CD14-positive monocyte (primary cell): ENCODE data around the gene POLR2C. TPM values are rescaled to one million over a fixed set of nuclear protein-coding genes. Genes with fewer than 3 reads are reported as not detected.
A peak's percentile ranks its signal among the peaks of the same experiment; 100 is the strongest.

ENCODE experiments used
- DNase-seq, 3 donors: peaks; one replicate each; pipeline ENCODE4 v3.0.0-alpha.2; 2011 to 2022
- H2AFZ ChIP-seq: 2 replicates; pipeline ENCODE4 v1.6.0; 2012; ENCODE audit warnings: mild to moderate bottlenecking, low read depth, low read length, inconsistent platforms; ENCODE audit not compliant: insufficient read depth, poor library complexity, severe bottlenecking
- H3K27ac ChIP-seq, 2 donors: 1 replicate in 1 of 2; 2 replicates in 1 of 2; pipeline ENCODE4 v1.5.1; 2012 to 2013; ENCODE audit warnings: low read length in 2 of 2, control low read depth in 1 of 2, inconsistent platforms in 1 of 2, low read depth in 1 of 2, mild to moderate bottlenecking in 1 of 2
- H3K27me3 ChIP-seq, 2 donors: one replicate each; pipeline versions ENCODE4 v1.6.0 to v1.6.1; 2011 to 2013; ENCODE audit warnings: low read length in 2 of 2; ENCODE audit not compliant: control insufficient read depth in 2 of 2, insufficient read depth in 2 of 2
- H3K36me3 ChIP-seq, 2 donors: replicated peaks in 1 of 2; 1 replicate in 1 of 2; 2 replicates in 1 of 2; pipeline versions ENCODE4 v1.5.1 to v1.6.1; 2012 to 2013; ENCODE audit warnings: low read length in 2 of 2, control low read depth in 1 of 2, inconsistent platforms in 1 of 2, mild to moderate bottlenecking in 1 of 2; ENCODE audit not compliant: insufficient read depth in 2 of 2, control insufficient read depth in 1 of 2
- H3K4me1 ChIP-seq, 2 donors: 1 replicate in 1 of 2; 2 replicates in 1 of 2; pipeline versions ENCODE4 v1.5.1 to v1.6.1; 2012 to 2013; ENCODE audit warnings: low read length in 2 of 2, control low read depth in 1 of 2, inconsistent platforms in 1 of 2, mild to moderate bottlenecking in 1 of 2, moderate library complexity in 1 of 2; ENCODE audit not compliant: insufficient read depth in 2 of 2, control insufficient read depth in 1 of 2
- H3K4me2 ChIP-seq: replicated peaks from 2 replicates; pipeline ENCODE3; 2012; ENCODE audit warnings: low read length, moderate library complexity, mild to moderate bottlenecking; ENCODE audit not compliant: poor library complexity, severe bottlenecking; ENCODE audit errors: extremely low read depth
- H3K4me3 ChIP-seq, 3 experiments: fragments of 200-600 bp in 1 of 3; sonication (generic) in 1 of 3; replicated peaks in 1 of 3; 1 replicate in 2 of 3; 2 replicates in 1 of 3; pipeline ENCODE4 v1.5.1; 2011 to 2013; ENCODE audit warnings: low read length in 3 of 3, mild to moderate bottlenecking in 3 of 3, control low read depth in 2 of 3, low read depth in 2 of 3, inconsistent platforms in 1 of 3, moderate library complexity in 1 of 3
- H3K79me2 ChIP-seq: 2 replicates; pipeline ENCODE4 v1.6.0; 2012; ENCODE audit warnings: mild to moderate bottlenecking, control low read depth, inconsistent platforms, low read length, moderate library complexity; ENCODE audit not compliant: insufficient read depth
- H3K9ac ChIP-seq: 2 replicates; pipeline ENCODE4 v1.6.0; 2017; ENCODE audit warnings: low read length, mild to moderate bottlenecking; ENCODE audit not compliant: insufficient read depth, poor library complexity, severe bottlenecking
- H3K9me3 ChIP-seq, 2 donors: replicated peaks in 1 of 2; 1 replicate in 1 of 2; 2 replicates in 1 of 2; pipeline versions ENCODE4 v1.5.1 to v1.6.1; 2012 to 2013; ENCODE audit warnings: low read length in 2 of 2, control low read depth in 1 of 2; ENCODE audit not compliant: control insufficient read depth in 1 of 2, insufficient read depth in 1 of 2
- H4K20me1 ChIP-seq: 2 replicates; pipeline ENCODE4 v1.6.0; 2012; ENCODE audit warnings: mild to moderate bottlenecking, low read length, control low read depth, moderate library complexity; ENCODE audit not compliant: insufficient read depth
- H3K27ac Mint-ChIP-seq, 7 donors: one replicate each; pipeline ENCODE4 v1.8.0; 2020; ENCODE audit warnings: mild to moderate bottlenecking in 7 of 7, mixed read lengths in 7 of 7, moderate library complexity in 6 of 7, inconsistent platforms in 2 of 7
- H3K27me3 Mint-ChIP-seq, 3 donors: one replicate each; pipeline ENCODE4 v1.8.0; 2021 to 2022; ENCODE audit warnings: low read depth in 3 of 3, mild to moderate bottlenecking in 3 of 3, mixed read lengths in 3 of 3, moderate library complexity in 3 of 3, inconsistent platforms in 1 of 3
- H3K36me3 Mint-ChIP-seq, 2 donors: one replicate each; pipeline ENCODE4 v1.8.0; 2020; ENCODE audit warnings: mixed read lengths in 2 of 2, inconsistent platforms in 1 of 2, mild to moderate bottlenecking in 1 of 2
- H3K4me1 Mint-ChIP-seq: one replicate; pipeline ENCODE4 v1.8.0; 2020; ENCODE audit warnings: mild to moderate bottlenecking, mixed read lengths
- H3K4me3 Mint-ChIP-seq, 2 donors: one replicate each; pipeline ENCODE4 v1.8.0; 2020; ENCODE audit warnings: mild to moderate bottlenecking in 2 of 2, mixed read lengths in 2 of 2, moderate library complexity in 1 of 2
- H3K9me3 Mint-ChIP-seq, 7 donors: one replicate each; pipeline ENCODE4 v1.8.0; 2020 to 2022; ENCODE audit warnings: mixed read lengths in 7 of 7, mild to moderate bottlenecking in 6 of 7, moderate library complexity in 6 of 7, inconsistent platforms in 2 of 7
- CTCF ChIP-seq: fragments of 200-600 bp; IDR thresholded peaks from one replicate; pipeline ENCODE4 v1.8.0; 2022; ENCODE audit warnings: antibody characterized with exemption, mild to moderate bottlenecking
- WGBS: methylation state at CpG from one replicate; pipeline ENCODE4 v1.1.5; 2013; ENCODE audit warnings: missing lambda C conversion rate; ENCODE audit not compliant: insufficient coverage; 5-methylcytosine and 5-hydroxymethylcytosine counted together
- intact Hi-C, 2 donors: fragments of 100-400 bp; cut with micrococcal nuclease; formaldehyde crosslinking; loops; one replicate each; pipeline versions ENCODE4 v1.15.0 to v1.15.1; 2023
- polyA plus RNA-seq, 3 donors: library from polyadenylated mRNA; depleted of rRNA in 1 of 3; unstranded in 2 of 3; stranded (reverse) in 1 of 3; fragments of 300-500 nt in 2 of 3; fragments of >200 nt in 1 of 3; fragmentation: Illumina TruSeq in 2 of 3; gene quantifications; 1 replicate in 2 of 3; 2 replicates in 1 of 3; pipeline ENCODE4 v1.2.3, GENCODE V29; 2012 to 2021

Gene POLR2C
- polyA plus RNA-seq, 3 donors = 22.6 to 51.3 (median 24.4) TPM

GRCh38 chr16:57479205-57479975, 16.9 kb downstream of the POLR2C start:
- intact Hi-C loops = no loop called here
- no peak overlapping the region for H3K27ac ChIP-seq
- Mint-ChIP-seq H3K36me3 (peaks cover 0 to 1% of the 10 kb centered on the region in 2 donors), H3K27ac (no peak overlapping the region), H3K4me1 (peaks cover 19% of the 10 kb centered on the region), H3K4me3 (peak overlapping the region in 1 of 2 donors; percentile 79), H3K9me3 (peaks cover 0 to 3% (median 2%) of the 10 kb centered on the region in 7 donors), H3K27me3 (peaks cover 18 to 42% (median 29%) of the 10 kb centered on the region in 3 donors)
- no peaks in the 10 kb centered on the region for H3K36me3 ChIP-seq
- no peaks in the 10 kb centered on the region for H3K79me2 ChIP-seq
- no peaks in the 10 kb centered on the region for H4K20me1 ChIP-seq
- H3K4me1 ChIP-seq = peaks cover 19 to 26% of the 10 kb centered on the region in 2 donors
- H3K4me3 ChIP-seq = no peak overlapping the region
- H3K9me3 ChIP-seq = no peaks in the 10 kb centered on the region
- WGBS = 28% methylated on average over 25 of the region's 36 CpGs
- TF ChIP-seq CTCF = no peak
- no peak overlapping the region for H3K9ac ChIP-seq
- H3K4me2 ChIP-seq = peak overlapping the region; percentile 25
- peaks cover 0 to 13% of the 10 kb centered on the region in 2 donors for H3K27me3 ChIP-seq
- H2AFZ ChIP-seq = peak overlapping the region; percentile 3
- no peak for DNase-seq

GRCh38 chr16:57479976-57480753, 17.7 kb downstream of the POLR2C start:
- peaks cover 19 to 26% of the 10 kb centered on the region in 2 donors for H3K4me1 ChIP-seq
- Mint-ChIP-seq H3K27ac (no peak overlapping the region), H3K4me3 (peak overlapping the region in 1 of 2 donors; percentile 21), H3K36me3 (peaks cover 0 to 1% of the 10 kb centered on the region in 2 donors), H3K27me3 (peaks cover 24 to 48% (median 28%) of the 10 kb centered on the region in 3 donors), H3K9me3 (peaks cover 0 to 3% (median 2%) of the 10 kb centered on the region in 7 donors), H3K4me1 (peaks cover 19% of the 10 kb centered on the region)
- H3K4me3 ChIP-seq = no peak overlapping the region
- peaks cover 0 to 19% of the 10 kb centered on the region in 2 donors for H3K27me3 ChIP-seq
- no peaks in the 10 kb centered on the region for H3K79me2 ChIP-seq
- peak overlapping the region; percentile 3 for H2AFZ ChIP-seq
- 81% methylated on average over 12 of the region's 15 CpGs for WGBS
- TF ChIP-seq CTCF = no peak
- H3K9ac ChIP-seq = no peak overlapping the region
- H3K9me3 ChIP-seq = no peaks in the 10 kb centered on the region
- intact Hi-C loops = no loop called here
- no peak for DNase-seq
- no peak overlapping the region for H3K27ac ChIP-seq
- no peaks in the 10 kb centered on the region for H3K36me3 ChIP-seq
- H3K4me2 ChIP-seq = peak overlapping the region; percentile 25
- no peaks in the 10 kb centered on the region for H4K20me1 ChIP-seq
